GM12873 (cell line): Measurements from ENCODE around the gene TMEM175.

Experiments
- CTCF ChIP-seq: IDR thresholded peaks from 2 replicates; pipeline ENCODE4 v1.5.1; 2012; ENCODE audit warnings: low read depth, mild to moderate bottlenecking, moderate library complexity, low read length, control low read depth; ENCODE audit not compliant: insufficient read depth; ENCODE audit errors: missing control alignments

The TMEM175 gene

DNA sequence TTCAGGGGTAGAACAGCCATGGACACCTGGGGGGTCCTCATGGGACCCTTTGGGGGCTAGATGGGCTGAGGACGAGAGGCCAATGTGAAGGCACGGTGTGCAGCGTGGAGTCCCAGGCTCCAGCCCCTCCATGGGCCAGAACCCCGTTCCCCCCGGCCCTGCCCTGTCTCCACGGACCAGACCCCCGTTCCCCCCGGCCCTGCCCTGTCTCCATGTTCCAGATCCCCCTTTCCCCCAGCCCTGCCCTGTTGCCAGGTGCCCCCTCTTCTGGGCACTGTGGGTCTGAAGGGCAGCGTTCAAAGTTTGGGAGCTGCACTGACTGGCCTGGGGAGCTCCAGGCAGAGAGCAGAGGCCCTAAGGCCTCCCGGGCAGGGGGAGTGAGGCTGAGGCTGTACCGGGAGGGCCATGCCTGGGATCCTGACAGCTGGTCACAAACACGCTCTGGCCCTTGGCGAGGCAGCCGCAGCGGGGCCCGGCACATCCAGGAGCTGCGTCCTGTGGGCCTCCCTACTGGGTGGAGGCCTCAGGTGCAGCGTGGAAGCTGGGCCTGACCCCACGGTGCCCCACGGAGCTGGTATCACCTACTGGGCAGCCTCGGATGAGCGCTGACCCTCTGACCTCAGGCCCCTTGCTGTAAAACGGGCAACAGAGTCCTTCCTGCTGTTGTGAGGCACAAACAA is 32.2 kb downstream of the TMEM175 start:
- TF ChIP-seq CTCF, result no peak

GRCh38 chr4:965048-965765 is 32.9 kb downstream of the TMEM175 start:
- TF ChIP-seq CTCF, result no peak

DNA sequence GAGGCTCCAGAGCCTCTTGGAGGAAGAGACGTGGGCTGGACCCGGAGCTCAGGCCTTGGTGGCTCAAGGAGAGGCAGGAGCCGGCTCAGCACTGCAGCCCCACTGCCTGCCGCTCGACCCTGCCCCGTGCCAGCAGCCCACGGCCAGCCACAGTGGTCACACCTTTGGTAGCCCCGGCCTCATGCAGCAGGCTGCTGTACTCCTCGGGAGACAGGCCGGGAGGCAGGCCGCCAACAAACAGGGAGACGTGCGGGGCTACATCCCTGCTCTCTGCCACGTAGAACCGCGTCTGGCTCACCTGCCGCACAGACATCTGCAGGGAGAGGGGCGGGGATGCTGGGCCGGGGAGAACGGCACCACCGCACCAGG is 33.5 kb downstream of the TMEM175 start:
- TF ChIP-seq CTCF, result no peak

DNA sequence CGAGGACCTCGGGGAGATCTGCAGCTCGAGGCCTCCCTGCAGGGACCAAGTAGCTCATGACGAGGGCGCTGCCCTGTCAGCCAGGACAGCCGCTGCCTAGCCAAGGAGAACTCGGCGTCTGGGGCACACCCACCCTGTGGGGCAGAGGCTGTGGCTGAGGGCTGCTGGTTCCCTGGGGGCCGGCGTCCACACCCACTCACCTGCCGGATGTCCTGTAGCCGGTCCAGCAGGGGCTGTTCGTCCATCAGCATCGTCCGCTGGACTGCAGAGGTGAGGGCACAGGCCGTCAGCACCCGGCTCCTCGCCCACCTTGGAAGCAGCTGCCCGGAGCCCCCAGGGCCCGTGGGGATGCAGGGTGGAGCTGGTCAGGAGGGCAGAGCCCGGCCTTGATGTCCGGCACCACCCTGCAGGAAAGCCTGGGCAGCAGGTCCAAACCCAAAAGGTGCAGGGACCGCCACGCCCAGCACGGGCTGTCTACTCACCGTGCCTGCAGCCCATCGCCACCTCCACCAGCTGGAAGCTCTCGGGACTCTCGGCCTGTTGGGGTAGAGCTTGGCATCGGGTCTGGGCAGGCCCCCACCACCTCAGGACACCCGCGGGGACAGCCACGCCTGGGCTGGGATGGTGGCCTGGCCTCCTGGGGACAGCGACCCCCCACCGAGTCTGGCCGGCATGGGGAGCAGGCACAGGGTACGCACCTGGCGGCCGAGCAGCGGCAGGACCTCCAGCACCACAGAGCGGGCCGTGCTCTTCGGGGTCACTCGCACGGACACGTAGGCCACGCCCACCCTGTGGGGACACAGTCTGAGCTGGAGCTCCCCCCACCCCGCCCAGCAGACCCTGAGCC is 34.2 kb downstream of the TMEM175 start:
- no peak for TF ChIP-seq CTCF

DNA sequence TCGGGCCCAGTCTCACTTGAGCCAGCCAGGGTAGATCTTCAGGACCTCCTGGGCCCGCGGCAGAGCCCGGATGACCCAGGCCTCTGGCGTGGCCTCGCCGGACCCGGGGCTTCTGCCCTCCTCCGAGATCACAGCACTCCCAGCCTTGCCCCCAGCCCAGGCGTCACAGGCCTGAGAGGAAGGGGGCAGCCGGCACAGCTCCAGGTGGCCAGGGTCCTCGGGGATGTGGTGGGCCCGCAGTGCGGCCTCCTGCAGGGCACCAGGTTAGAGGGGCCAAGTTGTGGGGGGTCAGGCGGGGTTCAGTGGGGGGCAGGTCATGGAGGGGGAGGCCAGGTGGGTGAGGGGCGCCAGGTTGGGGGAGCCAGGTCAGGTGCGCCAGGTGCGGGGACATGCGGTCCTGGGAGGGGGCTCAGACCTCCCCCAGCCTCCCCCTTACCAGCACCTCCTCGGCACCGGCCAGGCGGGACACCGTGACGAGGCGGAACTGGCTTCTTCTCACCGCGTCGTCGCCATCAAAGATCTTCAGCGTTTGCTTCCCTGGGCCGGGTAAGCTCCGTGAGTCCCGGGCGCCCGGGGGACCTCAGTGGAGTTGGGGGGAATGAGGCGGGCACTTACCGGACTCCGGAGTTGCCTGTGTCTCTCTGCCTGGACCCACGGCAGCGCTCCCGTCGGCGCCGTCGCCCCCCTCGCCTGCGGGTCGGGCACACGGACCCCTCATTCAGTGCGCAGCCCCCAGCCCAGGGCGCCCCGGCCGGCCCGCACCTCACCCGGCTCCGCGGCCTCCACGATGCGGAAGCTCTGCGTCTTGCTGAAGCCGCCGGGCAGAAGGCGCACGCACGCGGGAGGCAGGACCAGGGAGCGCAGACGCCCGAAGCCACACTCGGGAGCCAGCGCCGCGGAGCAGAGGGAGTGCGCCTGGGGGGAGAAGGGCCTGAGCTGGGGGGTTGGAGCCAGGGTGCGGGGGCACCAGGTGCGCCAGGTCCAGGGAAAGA is 35.1 kb downstream of the TMEM175 start:
- no peak for TF ChIP-seq CTCF

- no peak for TF ChIP-seq CTCF
Observed at GRCh38 chr4:968221-968620, 36.0 kb downstream of the TMEM175 start.
